Fibroblast of lung (primary cell): Measurements from ENCODE around the gene FUNDC2. TPM values are rescaled to one million over a fixed set of nuclear protein-coding genes. Genes with fewer than 3 reads are reported as not detected.

ENCODE experiments used
- DNase-seq, 2 donors: peaks; one replicate each; pipeline versions ENCODE4 v3.0.0 to v3.0.0-alpha.2; 2010; ENCODE audit warnings: low read depth in 2 of 2
- H2AFZ ChIP-seq: 2 replicates; pipeline ENCODE4 v1.5.1; 2012; ENCODE audit warnings: low read length, control low read depth, inconsistent platforms
- H3K27ac ChIP-seq: 2 replicates; pipeline ENCODE4 v1.5.1; 2011; ENCODE audit warnings: low read length, control low read depth; ENCODE audit not compliant: insufficient read depth
- H3K27me3 ChIP-seq: 2 replicates; pipeline ENCODE4 v1.5.1; 2011; ENCODE audit warnings: mild to moderate bottlenecking, low read length; ENCODE audit not compliant: control insufficient read depth, insufficient read depth
- H3K36me3 ChIP-seq: 2 replicates; pipeline ENCODE4 v1.5.1; 2011; ENCODE audit warnings: low read length; ENCODE audit not compliant: control insufficient read depth, insufficient read depth
- H3K4me1 ChIP-seq: 2 replicates; pipeline ENCODE4 v1.5.1; 2011; ENCODE audit warnings: low read length; ENCODE audit not compliant: control insufficient read depth, insufficient read depth; ENCODE audit errors: extremely low read depth
- H3K4me2 ChIP-seq: 2 replicates; pipeline ENCODE4 v1.5.1; 2011; ENCODE audit warnings: low read length, control low read depth; ENCODE audit not compliant: insufficient read depth; ENCODE audit errors: extremely low read depth
- H3K4me3 ChIP-seq, 4 experiments: fragments of 200-600 bp in 1 of 4; sonication (generic) in 1 of 4; replicated peaks in 1 of 4; 2 replicates each; pipeline ENCODE4 v1.5.1; 2011 to 2016; ENCODE audit warnings: low read length in 4 of 4, low read depth in 3 of 4, mild to moderate bottlenecking in 3 of 4, control low read depth in 2 of 4, inconsistent platforms in 1 of 4, mixed read lengths in 1 of 4; ENCODE audit not compliant: insufficient read depth in 1 of 4; ENCODE audit errors: control extremely low read depth in 1 of 4
- H3K79me2 ChIP-seq: 2 replicates; pipeline ENCODE4 v1.5.1; 2012; ENCODE audit warnings: mild to moderate bottlenecking, low read length, inconsistent platforms; ENCODE audit not compliant: control insufficient read depth, insufficient read depth
- H3K9ac ChIP-seq: 2 replicates; pipeline ENCODE4 v1.5.1; 2011; ENCODE audit warnings: mild to moderate bottlenecking, low read length, control low read depth; ENCODE audit not compliant: insufficient read depth
- H3K9me3 ChIP-seq: 2 replicates; pipeline ENCODE4 v1.5.1; 2012; ENCODE audit warnings: low read depth, low read length; ENCODE audit not compliant: control insufficient read depth, insufficient read depth
- H4K20me1 ChIP-seq: 2 replicates; pipeline ENCODE4 v1.5.1; 2011; ENCODE audit warnings: low read length; ENCODE audit not compliant: control insufficient read depth, insufficient read depth; ENCODE audit errors: extremely low read depth
- EZH2 ChIP-seq: IDR thresholded peaks from 2 replicates; pipeline ENCODE4 v1.5.1; 2012; ENCODE audit warnings: low read length, control low read depth, mild to moderate bottlenecking; ENCODE audit errors: missing control alignments
- polyA minus RNA-seq: library from RNA; depleted of rRNA, polyadenylated mRNA; stranded (reverse); fragments of >200 nt; gene quantifications from 2 replicates; pipeline ENCODE4 v1.2.3, GENCODE V29; 2011; ENCODE audit warnings: low replicate concordance
- polyA plus RNA-seq, 2 donors: library from polyadenylated mRNA; depleted of rRNA in 1 of 2; stranded (reverse) in 1 of 2; unstranded in 1 of 2; fragments of >200 nt; gene quantifications; 2 replicates each; pipeline ENCODE4 v1.2.1, GENCODE V29; 2011 to 2012; ENCODE audit warnings: missing spikeins in 1 of 2
- total RNA-seq: library from RNA; depleted of rRNA; stranded (reverse); fragments of >200 nt; gene quantifications from 2 replicates; pipeline ENCODE4 v1.2.1, GENCODE V29; 2014
- TF ChIP-seq, protein P1 (sequence below), 2 donors: IDR thresholded peaks in 1 of 2; conservative IDR thresholded peaks in 1 of 2; 1 replicate in 1 of 2; 2 replicates in 1 of 2; pipeline ENCODE4 v1.5.1; 2011 to 2012; ENCODE audit warnings: low read length in 2 of 2, control low read depth in 1 of 2, inconsistent platforms in 1 of 2, low read depth in 1 of 2, mild to moderate bottlenecking in 1 of 2

Gene FUNDC2, protein sequence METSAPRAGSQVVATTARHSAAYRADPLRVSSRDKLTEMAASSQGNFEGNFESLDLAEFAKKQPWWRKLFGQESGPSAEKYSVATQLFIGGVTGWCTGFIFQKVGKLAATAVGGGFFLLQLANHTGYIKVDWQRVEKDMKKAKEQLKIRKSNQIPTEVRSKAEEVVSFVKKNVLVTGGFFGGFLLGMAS
- total RNA-seq (18.3 and 21.3 TPM in 2 replicates), polyA plus RNA-seq (92.4 and 97.1 TPM in 2 replicates), polyA minus RNA-seq (46.6 and 52.8 TPM in 2 replicates)
- polyA plus RNA-seq (2012) = 71.7 and 79.4 TPM in 2 replicates

- Histone ChIP-seq H2AFZ (no peak within 1 kb of the TSS), H4K20me1 (no peaks in the 10 kb centered on the region), H3K9ac (peak within 1 kb of the TSS; percentile 87), H3K27me3 (no peaks in the 10 kb centered on the region), H3K4me3 (peak within 1 kb of the TSS; percentile 35 to 91 (median 67)), H3K4me2 (peak within 1 kb of the TSS; percentile 46), H3K4me1 (no peaks in the 10 kb centered on the region), H3K79me2 (peaks cover 2% of the 10 kb centered on the region), H3K9me3 (no peaks in the 10 kb centered on the region), H3K27ac (peak within 1 kb of the TSS; percentile 83), H3K36me3 (no peaks in the 10 kb centered on the region)
- DNase-seq = peak; percentile 93
- no peak for TF ChIP-seq EZH2
- TF ChIP-seq, protein P1, sequence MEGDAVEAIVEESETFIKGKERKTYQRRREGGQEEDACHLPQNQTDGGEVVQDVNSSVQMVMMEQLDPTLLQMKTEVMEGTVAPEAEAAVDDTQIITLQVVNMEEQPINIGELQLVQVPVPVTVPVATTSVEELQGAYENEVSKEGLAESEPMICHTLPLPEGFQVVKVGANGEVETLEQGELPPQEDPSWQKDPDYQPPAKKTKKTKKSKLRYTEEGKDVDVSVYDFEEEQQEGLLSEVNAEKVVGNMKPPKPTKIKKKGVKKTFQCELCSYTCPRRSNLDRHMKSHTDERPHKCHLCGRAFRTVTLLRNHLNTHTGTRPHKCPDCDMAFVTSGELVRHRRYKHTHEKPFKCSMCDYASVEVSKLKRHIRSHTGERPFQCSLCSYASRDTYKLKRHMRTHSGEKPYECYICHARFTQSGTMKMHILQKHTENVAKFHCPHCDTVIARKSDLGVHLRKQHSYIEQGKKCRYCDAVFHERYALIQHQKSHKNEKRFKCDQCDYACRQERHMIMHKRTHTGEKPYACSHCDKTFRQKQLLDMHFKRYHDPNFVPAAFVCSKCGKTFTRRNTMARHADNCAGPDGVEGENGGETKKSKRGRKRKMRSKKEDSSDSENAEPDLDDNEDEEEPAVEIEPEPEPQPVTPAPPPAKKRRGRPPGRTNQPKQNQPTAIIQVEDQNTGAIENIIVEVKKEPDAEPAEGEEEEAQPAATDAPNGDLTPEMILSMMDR (conservative IDR thresholded peaks at IDR 0.05 in 1 of 2, IDR thresholded peaks at IDR 0.05 in 1 of 2; ENCODE audit: low read depth in 1 of 2, low read length in 2 of 2) = no peak
Observed at GRCh38 chrX:155026727-155027508, at the start of gene FUNDC2. Gene FUNDC2 (plus strand): TSS chrX:155026844. CDS start chrX:155026939, 95 bp downstream.

DNA sequence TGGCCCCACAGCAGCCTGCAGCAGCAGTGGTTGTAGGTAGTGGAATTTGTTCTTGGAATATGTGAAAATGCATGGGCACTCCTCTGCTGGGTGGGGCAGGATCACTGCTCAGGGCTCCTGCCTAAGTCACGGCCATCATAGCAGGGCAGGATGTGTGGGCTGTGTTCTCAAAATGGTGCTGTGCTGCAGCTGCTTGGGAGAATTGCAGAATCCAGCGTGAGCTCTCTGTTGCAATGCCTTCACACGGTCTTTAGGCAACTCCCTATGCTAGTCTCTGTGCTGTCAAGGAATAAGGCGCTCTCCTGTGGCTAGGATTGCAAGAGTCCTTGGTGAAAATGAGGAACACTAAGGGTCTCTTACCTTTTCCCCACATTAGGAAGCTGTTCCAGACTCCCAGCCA lies 47.0 kb upstream of the FUNDC2 start:
- H4K20me1 ChIP-seq = no peaks in the 10 kb centered on the region
- no peaks in the 10 kb centered on the region for H3K79me2 ChIP-seq
- no peak overlapping the region for H3K27ac ChIP-seq
- no peak for TF ChIP-seq EZH2
- TF ChIP-seq, protein P1 (conservative IDR thresholded peaks at IDR 0.05 in 1 of 2, IDR thresholded peaks at IDR 0.05 in 1 of 2; ENCODE audit: low read depth in 1 of 2, low read length in 2 of 2) = no peak
- H3K9me3 ChIP-seq = no peaks in the 10 kb centered on the region
- H3K4me2 ChIP-seq = no peak overlapping the region
- H2AFZ ChIP-seq = peak overlapping the region; percentile 9
- H3K4me3 ChIP-seq = no peak overlapping the region
- no peaks in the 10 kb centered on the region for H3K27me3 ChIP-seq
- H3K36me3 ChIP-seq = no peaks in the 10 kb centered on the region
- no peaks in the 10 kb centered on the region for H3K4me1 ChIP-seq
- DNase-seq = peak in 1 of 2 donors; percentile 0
- H3K9ac ChIP-seq = no peak overlapping the region

- no peak for TF ChIP-seq EZH2
- TF ChIP-seq, protein P1 (conservative IDR thresholded peaks at IDR 0.05 in 1 of 2, IDR thresholded peaks at IDR 0.05 in 1 of 2; ENCODE audit: low read depth in 1 of 2, low read length in 2 of 2) = peak; percentile 54 to 56
- Histone ChIP-seq H3K27me3 (no peaks in the 10 kb centered on the region), H3K9ac (peak overlapping the region; percentile 50), H3K4me3 (peak overlapping the region; percentile 33 to 69 (median 56)), H3K4me1 (no peaks in the 10 kb centered on the region), H2AFZ (peak overlapping the region; percentile 89), H3K27ac (no peak overlapping the region), H3K36me3 (no peaks in the 10 kb centered on the region), H4K20me1 (no peaks in the 10 kb centered on the region), H3K4me2 (peak overlapping the region; percentile 75), H3K9me3 (no peaks in the 10 kb centered on the region), H3K79me2 (no peaks in the 10 kb centered on the region)
- peak; percentile 36 to 69 for DNase-seq
Observed at GRCh38 chrX:154980330-154981115, 46.1 kb upstream of the FUNDC2 start.
